H1 (cell line): ENCODE results near the gene TAS2R39. TPM values are rescaled to one million over a fixed set of nuclear protein-coding genes. Genes with fewer than 3 reads are reported as not detected.

Experiments used
- CTCF ChIA-PET: fragments of 300-600 bp; sonication (Branson Sonifier 250); formaldehyde crosslinking; loops from one replicate; lab custom pipeline; 2021; ENCODE audit not compliant: partially characterized antibody; lab: Charles Lee
- POLR2A ChIA-PET: fragments of 300-600 bp; sonication (Branson Sonifier 250); formaldehyde crosslinking; loops from one replicate; lab custom pipeline; 2021; ENCODE audit warnings: inconsistent platforms; ENCODE audit not compliant: partially characterized antibody; lab: Charles Lee
- DNase-seq, 2 experiments: peaks; one replicate each; pipeline versions ENCODE4 v3.0.0 to v3.0.0-alpha.2; 2010 to 2022; ENCODE audit warnings: low spot score in 2 of 2, low read depth in 1 of 2, mixed read lengths in 1 of 2
- FAIRE-seq: peaks from 2 replicates; lab custom pipeline; 2011; peaks lifted over from hg19 to GRCh38; lab: Jason Lieb, UNC
- H2AFZ ChIP-seq: 2 replicates; pipeline ENCODE4 v1.8.1; 2012; ENCODE audit warnings: low read length, inconsistent platforms
- H2AK5ac ChIP-seq: 2 replicates; pipeline ENCODE4 v1.6.1; 2013; ENCODE audit warnings: low read depth, low read length
- H2BK120ac ChIP-seq: replicated peaks from 2 replicates; pipeline ENCODE3; 2013; ENCODE audit warnings: low read depth, low read length, inconsistent platforms
- H2BK12ac ChIP-seq: 2 replicates; pipeline ENCODE4 v1.6.1; 2013; ENCODE audit warnings: low read depth, low read length
- H2BK15ac ChIP-seq: 2 replicates; pipeline ENCODE4 v1.6.1; 2013; ENCODE audit warnings: low read length
- H2BK20ac ChIP-seq: 2 replicates; pipeline ENCODE4 v1.6.1; 2013; ENCODE audit warnings: low read length
- H2BK5ac ChIP-seq: 2 replicates; pipeline ENCODE4 v1.6.1; 2013; ENCODE audit warnings: low read depth, low read length
- H3K14ac ChIP-seq: 2 replicates; pipeline ENCODE4 v1.6.1; 2013; ENCODE audit warnings: inconsistent platforms; ENCODE audit not compliant: insufficient read length
- H3K18ac ChIP-seq: 2 replicates; pipeline ENCODE4 v1.6.1; 2013; ENCODE audit warnings: low read length; ENCODE audit errors: extremely low read depth
- H3K23ac ChIP-seq: 2 replicates; pipeline ENCODE4 v1.6.1; 2013; ENCODE audit warnings: inconsistent platforms; ENCODE audit not compliant: insufficient read length
- H3K23me2 ChIP-seq: 2 replicates; pipeline ENCODE4 v1.6.1; 2013; ENCODE audit warnings: low read depth, low read length
- H3K27ac ChIP-seq: 2 replicates; pipeline ENCODE4 v1.6.1; 2011; ENCODE audit warnings: low read depth, low read length, inconsistent platforms
- H3K27me3 ChIP-seq, 4 experiments: replicated peaks in 1 of 4; 1 replicate in 1 of 4; 2 replicates in 3 of 4; pipeline versions ENCODE4 v1.6.1 to v1.8.1; 2011 to 2013; ENCODE audit warnings: low read length in 3 of 4, mild to moderate bottlenecking in 3 of 4, inconsistent platforms in 2 of 4, mixed read lengths in 2 of 4, moderate library complexity in 1 of 4; ENCODE audit not compliant: control insufficient read depth in 3 of 4, insufficient read depth in 3 of 4; ENCODE audit errors: extremely low read depth in 1 of 4
- H3K36me3 ChIP-seq, 4 experiments: 2 replicates each; pipeline versions ENCODE4 v1.6.1 to v1.8.1; 2011 to 2013; ENCODE audit warnings: mild to moderate bottlenecking in 4 of 4, low read length in 3 of 4, moderate library complexity in 2 of 4, control low read depth in 1 of 4, inconsistent platforms in 1 of 4; ENCODE audit not compliant: insufficient read depth in 4 of 4, control insufficient read depth in 2 of 4
- H3K4ac ChIP-seq: replicated peaks from 2 replicates; pipeline ENCODE3; 2013; ENCODE audit warnings: low read length, low read depth, mixed read lengths, inconsistent platforms; ENCODE audit not compliant: insufficient read length
- H3K4me1 ChIP-seq, 4 experiments: replicated peaks in 1 of 4; 1 replicate in 1 of 4; 2 replicates in 3 of 4; pipeline versions ENCODE4 v1.6.1 to v1.8.1; 2011 to 2013; ENCODE audit warnings: low read length in 3 of 4, inconsistent platforms in 2 of 4, mixed read lengths in 1 of 4; ENCODE audit not compliant: insufficient read depth in 4 of 4, control insufficient read depth in 3 of 4
- H3K4me2 ChIP-seq, 2 experiments: 2 replicates each; pipeline versions ENCODE4 v1.6.1 to v1.8.1; 2011 to 2013; ENCODE audit warnings: low read depth in 2 of 2, low read length in 2 of 2, control low read depth in 1 of 2, inconsistent platforms in 1 of 2, mild to moderate bottlenecking in 1 of 2; ENCODE audit not compliant: insufficient read depth in 1 of 2
- H3K4me3 ChIP-seq, 4 experiments: fragments of 200-600, 300-600 bp in 1 of 4; sonication (generic), shearing (Covaris generic), sonication (Bioruptor Twin) in 1 of 4; 2 replicates each; pipeline versions ENCODE4 v1.5.1 to v1.8.1; 2011 to 2016; ENCODE audit warnings: low read length in 4 of 4, low read depth in 3 of 4, control low read depth in 2 of 4, inconsistent platforms in 2 of 4, mild to moderate bottlenecking in 2 of 4, mixed read lengths in 1 of 4, moderate library complexity in 1 of 4; ENCODE audit not compliant: insufficient read depth in 2 of 4; ENCODE audit errors: extremely low read depth in 1 of 4
- H3K56ac ChIP-seq: replicated peaks from 2 replicates; pipeline ENCODE3; 2013; ENCODE audit warnings: low read depth, mild to moderate bottlenecking, mixed read lengths, low read length, inconsistent platforms; ENCODE audit not compliant: insufficient read length
- H3K79me1 ChIP-seq: 2 replicates; pipeline ENCODE4 v1.6.1; 2013; ENCODE audit warnings: low read depth, low read length, control low read depth
- H3K79me2 ChIP-seq, 2 experiments: 2 replicates each; pipeline versions ENCODE4 v1.6.1 to v1.8.1; 2012 to 2013; ENCODE audit warnings: low read length in 2 of 2, mild to moderate bottlenecking in 2 of 2, inconsistent platforms in 1 of 2; ENCODE audit not compliant: insufficient read depth in 2 of 2, control insufficient read depth in 1 of 2
- H3K9ac ChIP-seq, 4 experiments: replicated peaks in 1 of 4; 1 replicate in 1 of 4; 2 replicates in 3 of 4; pipeline versions ENCODE4 v1.6.1 to v1.8.1; 2011 to 2013; ENCODE audit warnings: low read depth in 3 of 4, low read length in 3 of 4, control low read depth in 2 of 4, mild to moderate bottlenecking in 2 of 4, moderate library complexity in 2 of 4, inconsistent platforms in 1 of 4; ENCODE audit errors: extremely low read depth in 1 of 4
- H3K9me3 ChIP-seq, 2 experiments: 2 replicates each; pipeline versions ENCODE4 v1.6.1 to v1.8.1; 2012 to 2013; ENCODE audit warnings: mild to moderate bottlenecking in 2 of 2, moderate library complexity in 2 of 2, control low read depth in 1 of 2, inconsistent platforms in 1 of 2, low read depth in 1 of 2, low read length in 1 of 2, mixed read lengths in 1 of 2; ENCODE audit not compliant: insufficient read depth in 2 of 2
- H4K20me1 ChIP-seq, 2 experiments: replicated peaks in 1 of 2; 2 replicates each; pipeline versions ENCODE3 to v1.8.1; 2011 to 2013; ENCODE audit warnings: inconsistent platforms in 2 of 2, low read length in 2 of 2, mild to moderate bottlenecking in 1 of 2; ENCODE audit not compliant: insufficient read depth in 2 of 2, control insufficient read depth in 1 of 2
- H4K5ac ChIP-seq: 2 replicates; pipeline ENCODE4 v1.6.1; 2013; ENCODE audit warnings: low read length, low read depth, mixed read lengths, inconsistent platforms; ENCODE audit not compliant: insufficient read length
- H4K8ac ChIP-seq: 2 replicates; pipeline ENCODE4 v1.8.0; 2013; ENCODE audit warnings: mild to moderate bottlenecking, moderate library complexity, low read length, inconsistent platforms; ENCODE audit not compliant: insufficient read depth; ENCODE audit errors: extremely low read depth
- H4K91ac ChIP-seq: replicated peaks from 2 replicates; pipeline ENCODE3; 2013; ENCODE audit warnings: low read length, mixed read lengths, inconsistent platforms; ENCODE audit not compliant: insufficient read length
- CEBPB ChIP-seq: IDR thresholded peaks from 2 replicates; pipeline ENCODE4 v1.6.1; 2012; ENCODE audit warnings: low read depth, low read length
- SRF ChIP-seq: IDR thresholded peaks from 2 replicates; pipeline ENCODE4 v1.6.1; 2011; ENCODE audit warnings: mild to moderate bottlenecking, low read depth, low read length, moderate library complexity
- WGBS, 2 experiments: shearing (Covaris generic) in 1 of 2; methylation state at CpG; one replicate each; pipeline versions ENCODE4 v1.1.6 to v1.1.7; 2013 to 2015; ENCODE audit warnings: low lambda C conversion rate in 2 of 2, mixed read lengths in 2 of 2, inconsistent platforms in 1 of 2, low coverage in 1 of 2, missing lambda C conversion rate in 1 of 2; ENCODE audit not compliant: insufficient replicate concordance in 2 of 2, insufficient coverage in 1 of 2, insufficient read length in 1 of 2; ENCODE audit errors: extremely low coverage in 1 of 2, missing lambda C conversion rate in 1 of 2; 5-methylcytosine and 5-hydroxymethylcytosine counted together
- polyA plus RNA-seq, 7 experiments: library from polyadenylated mRNA; depleted of rRNA in 3 of 7; stranded (reverse) in 5 of 7; unstranded in 2 of 7; fragments of >200 nt in 5 of 7; fragments of 200-250 nt in 2 of 7; gene quantifications; 1 replicate in 5 of 7; 2 replicates in 1 of 7; 4 replicates in 1 of 7; pipeline versions ENCODE4 v1.2.1 to v1.2.3, GENCODE V29; 2011 to 2013; ENCODE audit warnings: missing spikeins in 2 of 7, mixed read lengths in 2 of 7
- total RNA-seq: library from RNA; stranded (reverse); fragmentation: NEBNext Ultra II Directional; extraction: Animal tissue kit (Norgen Biotek cat#: 25700); gene quantifications from 2 replicates; pipeline ENCODE4 v1.2.1, GENCODE V29; 2021

The TAS2R39 gene
- total and polyA plus RNA-seq, 2 of the 8 experiments (the other 6 are each of a cell fraction or from before 2014, with no cell fraction given) = not detected

GRCh38 chr7:143210541-143210940, 27.3 kb downstream of the TAS2R39 start:
- no peak overlapping the region for H3K9ac ChIP-seq
- no peaks in the 10 kb centered on the region for H4K20me1 ChIP-seq
- no peak overlapping the region for H3K18ac ChIP-seq
- H3K4ac ChIP-seq = no peak overlapping the region
- H3K56ac ChIP-seq = no peak overlapping the region
- H3K23me2 ChIP-seq = no peaks in the 10 kb centered on the region
- H4K91ac ChIP-seq = no peak overlapping the region
- no peak overlapping the region for H2BK12ac ChIP-seq
- H3K4me1 ChIP-seq = no peaks in the 10 kb centered on the region
- no peak overlapping the region for H2BK20ac ChIP-seq
- no peaks in the 10 kb centered on the region for H3K79me1 ChIP-seq
- H3K9me3 ChIP-seq = 0 out of 4 replicates have a peak, but pooled peaks cover 0 to 2% of the 10 kb centered on the region in 2 experiments
- no peak overlapping the region for H3K27ac ChIP-seq
- H3K23ac ChIP-seq = no peak overlapping the region
- FAIRE-seq (no peak), DNase-seq (no peak)
- H2BK15ac ChIP-seq = no peak overlapping the region
- no peaks in the 10 kb centered on the region for H3K36me3 ChIP-seq
- H2BK5ac ChIP-seq = no peak overlapping the region
- no peak overlapping the region for H3K4me2 ChIP-seq
- CTCF ChIA-PET = interaction anchor here (0.6 kb wide), 1 partner anchor 202 kb away, joined by 3 read pairs; no protein-coding TSS in a partner anchor
- WGBS, 2 experiments = 89% methylated on average over 4 of the region's 4 CpGs; no CpG with 5 or more reads in 1 of the 2 experiments
- H3K79me2 ChIP-seq = no peaks in the 10 kb centered on the region
- H2BK120ac ChIP-seq = no peak overlapping the region
- H3K14ac ChIP-seq = no peak overlapping the region
- POLR2A ChIA-PET = no interaction called here
- no peak overlapping the region for H2AFZ ChIP-seq
- no peaks in the 10 kb centered on the region for H3K27me3 ChIP-seq
- no peak overlapping the region for H2AK5ac ChIP-seq
- no peak overlapping the region for H4K5ac ChIP-seq
- no peak overlapping the region for H3K4me3 ChIP-seq
- no peak overlapping the region for H4K8ac ChIP-seq
- no peak for TF ChIP-seq SRF
- TF ChIP-seq CEBPB = no peak
